ENCODE results near the gene TXNL4B.

TXNL4B gene

GRCh38 chr16:72120026-72120425, 26.6 kb upstream of the TXNL4B start:
- TF ChIP-seq MYC (IDR thresholded peaks at IDR 0.05; ENCODE audit: low read depth, low read length) = no peak
- TF ChIP-seq, protein P1, sequence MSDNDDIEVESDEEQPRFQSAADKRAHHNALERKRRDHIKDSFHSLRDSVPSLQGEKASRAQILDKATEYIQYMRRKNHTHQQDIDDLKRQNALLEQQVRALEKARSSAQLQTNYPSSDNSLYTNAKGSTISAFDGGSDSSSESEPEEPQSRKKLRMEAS (IDR thresholded peaks at IDR 0.05; ENCODE audit: low read depth, low read length) = no peak
- TF ChIP-seq POLR2A (IDR thresholded peaks at IDR 0.05; ENCODE audit: extremely low read depth, insufficient read length) = no peak
- TF ChIP-seq, protein P2, sequence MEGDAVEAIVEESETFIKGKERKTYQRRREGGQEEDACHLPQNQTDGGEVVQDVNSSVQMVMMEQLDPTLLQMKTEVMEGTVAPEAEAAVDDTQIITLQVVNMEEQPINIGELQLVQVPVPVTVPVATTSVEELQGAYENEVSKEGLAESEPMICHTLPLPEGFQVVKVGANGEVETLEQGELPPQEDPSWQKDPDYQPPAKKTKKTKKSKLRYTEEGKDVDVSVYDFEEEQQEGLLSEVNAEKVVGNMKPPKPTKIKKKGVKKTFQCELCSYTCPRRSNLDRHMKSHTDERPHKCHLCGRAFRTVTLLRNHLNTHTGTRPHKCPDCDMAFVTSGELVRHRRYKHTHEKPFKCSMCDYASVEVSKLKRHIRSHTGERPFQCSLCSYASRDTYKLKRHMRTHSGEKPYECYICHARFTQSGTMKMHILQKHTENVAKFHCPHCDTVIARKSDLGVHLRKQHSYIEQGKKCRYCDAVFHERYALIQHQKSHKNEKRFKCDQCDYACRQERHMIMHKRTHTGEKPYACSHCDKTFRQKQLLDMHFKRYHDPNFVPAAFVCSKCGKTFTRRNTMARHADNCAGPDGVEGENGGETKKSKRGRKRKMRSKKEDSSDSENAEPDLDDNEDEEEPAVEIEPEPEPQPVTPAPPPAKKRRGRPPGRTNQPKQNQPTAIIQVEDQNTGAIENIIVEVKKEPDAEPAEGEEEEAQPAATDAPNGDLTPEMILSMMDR (IDR thresholded peaks at IDR 0.05; ENCODE audit: low read depth, low read length) = no peak
- DNase-seq (ENCODE audit: low read depth) = no peak
- H3K4me3 ChIP-seq (ENCODE audit: low read depth, low read length) = no peak overlapping the region

GRCh38 chr16:72113616-72113945, 20.2 kb upstream of the TXNL4B start:
- H3K4me3 ChIP-seq (ENCODE audit: low read depth, low read length) = no peak overlapping the region
- no peak for TF ChIP-seq MYC (IDR thresholded peaks at IDR 0.05; ENCODE audit: low read depth, low read length)
- TF ChIP-seq, protein P1 (IDR thresholded peaks at IDR 0.05; ENCODE audit: low read depth, low read length) = no peak
- TF ChIP-seq, protein P2 (IDR thresholded peaks at IDR 0.05; ENCODE audit: low read depth, low read length) = no peak
- DNase-seq (ENCODE audit: low read depth) = no peak

DNA sequence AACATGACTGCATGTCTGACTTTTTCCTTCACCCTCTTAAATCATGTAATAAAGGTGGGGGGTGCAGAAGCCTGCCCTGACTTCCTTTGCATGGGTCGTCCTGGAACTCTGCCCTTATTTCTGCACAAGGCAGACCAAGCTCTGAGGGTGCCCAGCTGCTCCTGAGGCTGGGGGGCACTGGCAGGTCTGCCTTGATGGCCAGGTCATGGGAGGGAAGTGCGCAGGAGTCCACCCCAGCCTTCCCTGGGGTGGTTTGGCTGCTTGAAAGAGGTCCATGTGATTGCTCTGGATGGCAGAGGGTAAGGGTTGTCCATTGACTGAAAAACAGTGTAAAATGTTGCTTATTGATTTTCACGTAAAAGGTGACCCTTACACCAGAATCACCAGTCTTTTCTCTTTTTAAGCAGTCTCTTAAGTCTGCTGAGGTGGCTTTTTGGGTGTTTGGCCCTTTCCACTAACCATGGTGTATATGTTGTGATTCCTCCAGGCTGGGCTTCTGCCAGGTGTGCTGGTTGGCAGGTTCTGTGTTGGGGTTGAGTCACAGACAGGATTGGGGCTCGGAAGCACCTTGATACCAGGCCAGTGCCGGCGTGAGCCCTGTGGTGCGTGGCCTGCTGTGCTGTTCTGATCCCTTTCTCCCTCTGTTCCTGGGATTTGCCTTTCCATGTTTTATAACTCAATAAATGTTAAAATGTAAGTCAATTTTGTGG, 19.6 kb upstream of the TXNL4B start:
- no peak overlapping the region for H3K4me3 ChIP-seq (ENCODE audit: low read depth, low read length)
- TF ChIP-seq, protein P2 (IDR thresholded peaks at IDR 0.05; ENCODE audit: low read depth, low read length) = no peak
- TF ChIP-seq POLR2A (IDR thresholded peaks at IDR 0.05; ENCODE audit: extremely low read depth, insufficient read length) (no peak), MYC (IDR thresholded peaks at IDR 0.05; ENCODE audit: low read depth, low read length) (no peak)
- TF ChIP-seq, protein P1 (IDR thresholded peaks at IDR 0.05; ENCODE audit: low read depth, low read length) = no peak
- DNase-seq (ENCODE audit: low read depth) = no peak

GRCh38 chr16:72112452-72112792, 19.0 kb upstream of the TXNL4B start:
- TF ChIP-seq MYC (IDR thresholded peaks at IDR 0.05; ENCODE audit: low read depth, low read length) (no peak), POLR2A (IDR thresholded peaks at IDR 0.05; ENCODE audit: extremely low read depth, insufficient read length) (no peak)
- TF ChIP-seq, protein P2 (IDR thresholded peaks at IDR 0.05; ENCODE audit: low read depth, low read length) = no peak
- TF ChIP-seq, protein P1 (IDR thresholded peaks at IDR 0.05; ENCODE audit: low read depth, low read length) = no peak
- no peak overlapping the region for H3K4me3 ChIP-seq (ENCODE audit: low read depth, low read length)
- no peak for DNase-seq (ENCODE audit: low read depth)

DNA sequence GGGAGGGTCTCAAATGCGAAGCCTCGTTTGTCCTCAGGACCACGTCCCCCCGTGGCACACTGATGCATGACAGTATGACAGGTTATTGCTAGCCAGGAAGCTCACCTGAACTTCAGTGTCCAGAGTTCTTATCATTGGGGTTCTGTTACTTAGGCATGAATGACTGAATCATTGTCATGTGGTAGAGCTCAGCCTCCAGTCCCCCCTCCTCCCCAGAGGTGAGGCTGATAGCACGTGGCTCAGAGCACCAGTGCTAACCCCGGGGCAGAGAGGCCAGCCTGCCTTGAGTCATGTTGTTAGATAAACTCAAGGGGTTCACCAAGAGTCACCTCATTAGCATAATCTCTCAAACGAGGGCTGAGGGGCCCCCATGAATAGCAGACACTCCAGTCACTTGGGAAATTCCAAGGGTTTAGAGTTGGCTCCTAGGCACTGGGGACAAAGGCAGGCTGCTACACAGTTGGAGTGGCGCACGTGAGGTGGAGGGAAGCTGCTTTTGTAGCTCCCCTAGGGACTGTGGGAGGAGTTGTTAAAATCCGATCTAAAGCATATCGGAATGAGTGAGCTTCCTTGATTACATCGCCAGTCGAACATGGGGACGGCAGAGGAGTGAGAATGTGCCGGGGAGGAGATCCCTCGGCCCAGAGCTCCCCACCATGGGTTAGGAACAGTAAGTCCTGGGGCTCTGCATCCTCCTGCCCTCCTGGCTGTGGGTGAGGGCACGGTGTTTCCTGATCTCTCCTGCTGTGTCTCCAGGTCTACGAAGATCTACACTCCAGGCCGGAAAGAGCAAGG, 18.4 kb upstream of the TXNL4B start:
- TF ChIP-seq, protein P1 (IDR thresholded peaks at IDR 0.05; ENCODE audit: low read depth, low read length) = no peak
- TF ChIP-seq, protein P2 (IDR thresholded peaks at IDR 0.05; ENCODE audit: low read depth, low read length) = no peak
- TF ChIP-seq MYC (IDR thresholded peaks at IDR 0.05; ENCODE audit: low read depth, low read length) = no peak
- TF ChIP-seq POLR2A (IDR thresholded peaks at IDR 0.05; ENCODE audit: extremely low read depth, insufficient read length) = no peak
- no peak overlapping the region for H3K4me3 ChIP-seq (ENCODE audit: low read depth, low read length)
- DNase-seq (ENCODE audit: low read depth) = no peak
